GM13976 (cell line): ENCODE measurements around the gene PINK1.

Experiments used
- DNase-seq: peaks from one replicate; pipeline ENCODE4 v3.0.0; 2012; ENCODE audit warnings: low spot score
- CTCF ChIP-seq: IDR thresholded peaks from 2 replicates; pipeline ENCODE4 v1.5.1; 2012; ENCODE audit warnings: borderline replicate concordance, mild to moderate bottlenecking; ENCODE audit not compliant: insufficient read depth; ENCODE audit errors: extremely low read depth, missing control alignments, control extremely low read depth
- in situ Hi-C: fragments of 300-500 bp; cut with MboI; formaldehyde crosslinking; loops from one replicate; pipeline ENCODE4 v1.12.0; 2022; ENCODE audit warnings: low sequenced_read_pairs, mixed read lengths, inconsistent platforms; ENCODE audit not compliant: unreplicated experiment

The PINK1 gene

DNA sequence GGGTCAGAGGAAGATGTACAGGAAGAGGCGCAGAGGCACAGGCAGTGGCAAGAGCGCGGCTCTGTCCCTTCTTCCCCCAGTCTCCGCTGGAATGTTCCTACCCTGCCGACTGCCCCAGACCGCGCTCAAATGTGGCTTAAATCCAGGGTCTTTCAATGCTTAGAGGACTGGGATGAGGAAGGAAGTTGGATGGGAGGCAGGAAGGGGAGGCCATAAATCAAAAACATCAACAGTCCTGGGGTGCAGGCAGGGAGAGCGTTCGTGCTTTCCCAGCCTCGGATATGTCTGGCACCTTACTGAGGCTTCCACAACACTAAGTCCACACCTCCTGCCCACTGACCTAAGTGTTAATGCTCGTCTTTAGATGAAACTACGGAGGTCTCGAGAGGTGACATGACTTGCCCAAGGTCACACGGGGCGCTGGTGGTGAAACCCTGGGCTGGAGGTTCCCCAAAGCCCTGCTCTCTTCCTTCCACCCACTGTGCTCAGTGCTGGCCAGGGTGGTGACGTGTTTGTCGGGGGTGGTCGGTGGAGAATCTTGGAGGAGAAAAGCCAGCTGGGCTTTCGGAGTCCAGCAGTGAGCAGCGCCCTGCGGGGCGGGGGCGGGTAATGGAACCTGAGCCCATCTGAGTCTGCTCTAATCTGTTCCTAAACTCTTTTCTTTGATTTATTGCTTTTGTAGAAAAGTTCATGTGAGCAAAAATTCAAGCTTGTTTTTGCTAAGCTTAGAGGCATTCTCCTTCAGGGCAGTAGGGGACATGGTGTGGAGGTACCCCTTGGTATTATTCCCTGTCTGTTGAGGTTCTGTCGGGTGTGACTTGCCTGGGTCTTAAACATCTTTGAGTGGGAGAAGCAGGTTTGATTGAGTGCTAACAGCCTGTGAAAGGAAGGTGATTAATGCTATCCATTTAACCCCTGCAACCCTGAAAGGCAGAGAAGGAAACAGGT, 43.7 kb upstream of the PINK1 start:
- no peak for DNase-seq
- in situ Hi-C loops, result no loop called here
- no peak for TF ChIP-seq CTCF

- no peak for DNase-seq
- TF ChIP-seq CTCF, result no peak
- in situ Hi-C loops, result no loop called here
Measured at GRCh38 chr1:20590306-20590777, 42.9 kb upstream of the PINK1 start.

DNA sequence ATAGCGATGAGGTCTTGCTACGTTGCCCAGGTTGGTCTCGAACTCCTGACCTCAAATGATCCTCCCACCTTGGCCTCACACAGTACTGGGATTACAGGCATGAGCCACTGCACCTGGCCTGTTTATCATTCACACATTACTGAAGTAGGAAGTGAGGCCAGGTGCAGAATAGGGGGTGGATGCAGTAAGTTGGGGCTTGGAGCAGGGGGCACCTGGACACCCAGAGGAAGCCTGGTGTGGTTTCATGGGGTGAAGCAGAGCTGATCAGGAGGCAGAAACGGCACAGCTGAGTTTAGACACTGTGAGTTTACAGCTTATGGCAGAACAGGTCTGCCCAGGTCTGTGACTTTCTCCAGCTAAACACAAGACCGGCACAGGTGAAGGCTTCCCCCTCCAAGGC, 39.5 kb upstream of the PINK1 start:
- in situ Hi-C loops, result no loop called here
- no peak for DNase-seq
- TF ChIP-seq CTCF, result no peak

DNA sequence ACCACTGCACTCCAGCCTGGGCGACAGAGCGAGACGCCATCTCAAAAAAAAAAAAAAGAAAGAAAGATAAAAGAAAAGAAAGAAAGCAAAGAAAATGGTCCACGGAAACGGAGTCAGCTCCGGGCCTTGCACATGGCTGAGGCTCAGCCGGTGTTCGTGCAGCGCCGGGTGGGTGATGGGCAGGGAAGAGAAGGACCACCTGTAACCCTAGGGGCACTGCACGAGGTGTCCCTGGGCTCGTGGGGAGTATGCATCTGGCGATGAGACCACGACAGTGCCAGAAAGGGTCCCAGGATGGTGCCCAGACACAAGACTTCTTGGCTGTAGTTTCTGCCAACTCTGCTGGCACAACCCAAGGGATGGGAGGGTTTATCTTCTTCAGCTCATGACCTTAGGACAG, 38.5 kb upstream of the PINK1 start:
- no peak for DNase-seq
- in situ Hi-C loops, result no loop called here
- no peak for TF ChIP-seq CTCF

DNA sequence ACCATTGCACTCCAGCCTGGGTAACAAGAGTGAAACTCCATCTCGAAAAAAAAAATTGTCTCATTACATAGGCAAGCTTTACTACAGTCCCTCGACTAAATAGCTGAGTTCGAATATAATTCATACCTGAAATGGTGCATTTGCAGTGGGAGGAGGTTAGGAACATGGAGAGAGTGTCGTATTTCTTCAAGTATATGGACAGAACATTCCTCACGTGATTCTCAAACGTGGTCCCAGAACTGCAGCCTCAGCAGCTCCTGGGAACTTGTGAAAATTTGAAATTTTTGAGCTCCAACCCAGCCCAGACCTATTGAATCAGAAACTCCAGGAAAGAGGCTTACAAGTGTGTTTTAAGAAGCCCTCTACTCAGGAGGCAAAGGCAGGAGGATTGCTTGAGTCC, 37.2 kb upstream of the PINK1 start:
- no peak for DNase-seq
- in situ Hi-C loops, result no loop called here
- no peak for TF ChIP-seq CTCF

DNA sequence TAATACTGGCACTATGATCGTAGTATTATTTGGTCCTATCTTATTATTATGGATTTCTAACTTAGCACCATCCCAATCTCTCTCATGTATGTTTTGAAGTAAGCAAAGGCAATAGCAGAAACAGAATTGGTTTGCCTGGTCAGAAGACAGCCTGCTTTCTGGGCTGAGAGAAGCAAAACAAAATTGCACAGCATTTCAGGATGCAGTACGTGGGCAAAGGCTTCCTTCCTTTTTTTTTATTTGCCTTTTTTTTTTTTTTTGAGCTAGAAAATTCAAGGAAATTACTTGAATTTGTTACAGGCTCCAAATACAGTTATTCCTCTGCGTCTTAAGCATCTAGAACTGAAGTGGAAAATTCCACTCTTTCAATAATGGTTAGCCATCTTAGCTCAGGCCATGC, 35.6 kb upstream of the PINK1 start:
- TF ChIP-seq CTCF, result no peak
- in situ Hi-C loops, result no loop called here

More for the DNA sequence above, 35.6 kb upstream of the PINK1 start:
- no peak for DNase-seq
